RKO (cell line): Measurements from ENCODE around the gene TK2.
"Not testable (repeated sequence)": the region's sequence is repeated elsewhere in the genome, so short reads cannot be mapped to it uniquely, and the experiment has no call there.

Source experiments
- DNase-seq: peaks from one replicate; pipeline ENCODE4 v3.0.0-alpha.2; 2016; ENCODE audit warnings: low spot score

TK2 gene

GRCh38 chr16:66519482-66520373, 30.2 kb downstream of the TK2 start:
- no peak for DNase-seq

GRCh38 chr16:66517586-66518263, 32.2 kb downstream of the TK2 start:
- DNase-seq: no peak

GRCh38 chr16:66516808-66517585, 32.9 kb downstream of the TK2 start:
- DNase-seq: peak; percentile 97

GRCh38 chr16:66516509-66516807, 33.5 kb downstream of the TK2 start:
- DNase-seq: no peak

- peak; percentile 15 for DNase-seq
These were observed 34.1 kb downstream of the TK2 start for GRCh38 chr16:66515596-66516508.

GRCh38 chr16:66514980-66515595, 34.8 kb downstream of the TK2 start:
- not testable (repeated sequence) for DNase-seq

GRCh38 chr16:66514391-66514790, 35.5 kb downstream of the TK2 start:
- not testable (repeated sequence) for DNase-seq

- no peak for DNase-seq
These were observed 36.7 kb downstream of the TK2 start for GRCh38 chr16:66513111-66513723.

GRCh38 chr16:66512272-66513110, 37.4 kb downstream of the TK2 start:
- DNase-seq: no peak

- no peak for DNase-seq
These were observed 38.2 kb downstream of the TK2 start for GRCh38 chr16:66511602-66512271.

GRCh38 chr16:66510711-66511601, 39.0 kb downstream of the TK2 start:
- no peak for DNase-seq

- no peak for DNase-seq
These were observed 39.6 kb downstream of the TK2 start for GRCh38 chr16:66510298-66510697.

- no peak for DNase-seq
These were observed 40.3 kb downstream of the TK2 start for GRCh38 chr16:66509576-66509975.

- no peak for DNase-seq
These were observed 40.9 kb downstream of the TK2 start for GRCh38 chr16:66508914-66509496.

- no peak for DNase-seq
These were observed 41.5 kb downstream of the TK2 start for GRCh38 chr16:66508248-66508913.

GRCh38 chr16:66507731-66508239, 42.1 kb downstream of the TK2 start:
- no peak for DNase-seq

- DNase-seq: no peak
These were observed 46.3 kb downstream of the TK2 start for GRCh38 chr16:66503612-66504011.
